ENCODE results near the gene METTL8.

- TF ChIP-seq POLR2A (IDR thresholded peaks at IDR 0.05; ENCODE audit: low read length) (no peak), CTCF (IDR thresholded peaks at IDR 0.05) (no peak), NR3C1 (IDR thresholded peaks at IDR 0.05) (no peak), EP300 (IDR thresholded peaks at IDR 0.05) (no peak)
Observed at GRCh38 chr2:171383134-171383533, 50.7 kb downstream of the METTL8 start.

Data from A549 (cell line).